CD4-positive, alpha-beta T cell (primary cell): ENCODE measurements around the gene HS6ST3. TPM values are rescaled to one million over a fixed set of nuclear protein-coding genes. Genes with fewer than 3 reads are reported as not detected.
"Not testable (repeated sequence)": the region's sequence is repeated elsewhere in the genome, so short reads cannot be mapped to it uniquely, and the experiment has no call there.

Source experiments
- ATAC-seq: fragments of 200-7000 bp; cut with Tn5 transposase; one replicate; pipeline ENCODE4 v1.10.0; 2022; ENCODE audit warnings: mild to moderate bottlenecking; ENCODE audit not compliant: poor library complexity
- CTCF ChIA-PET: fragments of 350-600 bp; sonication (Branson Sonifier 250); formaldehyde crosslinking; loops from one replicate; lab custom pipeline; 2021; ENCODE audit warnings: antibody characterized with exemption, inconsistent platforms; lab: Charles Lee
- POLR2A ChIA-PET: fragments of 350-600 bp; sonication (Branson Sonifier 250); formaldehyde crosslinking; loops from one replicate; lab custom pipeline; 2021; ENCODE audit warnings: antibody characterized with exemption, inconsistent platforms; lab: Charles Lee
- DNase-seq, 14 experiments: peaks; one replicate each; pipeline ENCODE4 v3.0.0-alpha.2; 2013 to 2020; ENCODE audit warnings: mixed read lengths in 2 of 14
- H3K27ac ChIP-seq, 2 donors: one replicate each; pipeline versions ENCODE4 v1.5.1 to v1.7.0; 2013; ENCODE audit warnings: low read length in 2 of 2, low read depth in 1 of 2, mild to moderate bottlenecking in 1 of 2
- H3K27me3 ChIP-seq, 2 experiments: 1 replicate in 1 of 2; 2 replicates in 1 of 2; pipeline versions ENCODE4 v1.6.1 to v1.7.0; 2013; ENCODE audit warnings: low read length in 2 of 2, control low read depth in 1 of 2, mild to moderate bottlenecking in 1 of 2, moderate library complexity in 1 of 2; ENCODE audit not compliant: insufficient read depth in 2 of 2, control insufficient read depth in 1 of 2
- H3K36me3 ChIP-seq: one replicate; pipeline ENCODE4 v1.6.1; 2013; ENCODE audit warnings: low read length, control low read depth; ENCODE audit not compliant: insufficient read depth
- H3K4me1 ChIP-seq: one replicate; pipeline ENCODE4 v1.6.1; 2013; ENCODE audit warnings: low read length, control low read depth; ENCODE audit not compliant: insufficient read depth
- H3K4me3 ChIP-seq: one replicate; pipeline ENCODE4 v1.5.1; 2013; ENCODE audit warnings: mild to moderate bottlenecking, low read length, moderate library complexity
- H3K9me3 ChIP-seq, 2 experiments: 1 replicate in 1 of 2; 2 replicates in 1 of 2; pipeline versions ENCODE4 v1.6.1 to v1.7.0; 2013; ENCODE audit warnings: low read length in 2 of 2, mild to moderate bottlenecking in 2 of 2, control low read depth in 1 of 2, moderate library complexity in 1 of 2; ENCODE audit not compliant: control insufficient read depth in 1 of 2, insufficient read depth in 1 of 2
- H3K27ac Mint-ChIP-seq: one replicate; pipeline ENCODE4 v1.8.0; 2020; ENCODE audit warnings: mixed read lengths
- H3K27me3 Mint-ChIP-seq: one replicate; pipeline ENCODE4 v1.8.0; 2021; ENCODE audit warnings: mixed read lengths
- H3K36me3 Mint-ChIP-seq: one replicate; pipeline ENCODE4 v1.8.0; 2021; ENCODE audit warnings: low read depth, mixed read lengths
- H3K4me1 Mint-ChIP-seq: one replicate; pipeline ENCODE4 v1.8.0; 2021; ENCODE audit warnings: low read depth, mixed read lengths
- H3K4me3 Mint-ChIP-seq: one replicate; pipeline ENCODE4 v1.8.0; 2020; ENCODE audit warnings: mild to moderate bottlenecking, mixed read lengths
- H3K9me3 Mint-ChIP-seq: one replicate; pipeline ENCODE4 v1.8.0; 2020; ENCODE audit warnings: mixed read lengths
- intact Hi-C, 2 experiments: fragments of 100-400 bp; cut with DNase I in 1 of 2; cut with micrococcal nuclease in 1 of 2; formaldehyde crosslinking; loops; one replicate each; pipeline versions ENCODE4 v1.15.1 to v1.9.0; 2023 to 2025; cut with DNase I, micrococcal nuclease
- total RNA-seq, 174 experiments: library from RNA in 2 of 174; stranded (reverse) in 2 of 174; gene quantifications; one replicate each; pipeline ENCODE4 v1.2.3 and lab custom pipeline; 2021 to 2026
- TF ChIP-seq, protein P1 (sequence below): fragments of 200-600 bp; IDR thresholded peaks from one replicate; pipeline ENCODE4 v1.8.0; 2022; ENCODE audit warnings: antibody characterized with exemption, mild to moderate bottlenecking

Gene HS6ST3
- total RNA-seq, 2 experiments from 2014 or later, result not detected

DNA sequence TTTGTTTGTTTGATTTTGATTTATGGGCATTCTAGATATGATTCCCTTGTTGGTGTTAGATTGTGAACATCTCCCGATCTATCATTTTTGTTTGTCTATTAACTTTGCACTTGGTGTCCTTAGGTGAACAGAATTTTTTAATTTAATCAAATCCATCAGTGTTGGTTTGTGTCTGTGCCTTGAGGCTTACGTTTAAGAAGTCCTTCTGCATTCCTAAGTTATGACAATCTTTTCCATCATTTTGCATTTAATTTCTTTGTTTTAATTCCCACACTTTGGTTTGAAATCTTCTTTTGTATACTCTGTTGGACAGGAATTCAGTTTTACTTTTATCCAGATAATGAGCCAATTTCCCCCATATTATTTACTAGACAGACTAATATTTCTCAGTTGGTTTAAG, 421.7 kb downstream of the HS6ST3 start:
- no peak overlapping the region for H3K4me3 ChIP-seq
- Mint-ChIP-seq H3K9me3 (no peaks in the 10 kb centered on the region), H3K27ac (no peak overlapping the region), H3K4me3 (no peak overlapping the region), H3K4me1 (no peaks in the 10 kb centered on the region), H3K27me3 (no peaks in the 10 kb centered on the region), H3K36me3 (no peaks in the 10 kb centered on the region)
- H3K4me1 ChIP-seq, result no peaks in the 10 kb centered on the region
- ChIA-PET POLR2A (no interaction called here), CTCF (no interaction called here)
- TF ChIP-seq, protein P1, sequence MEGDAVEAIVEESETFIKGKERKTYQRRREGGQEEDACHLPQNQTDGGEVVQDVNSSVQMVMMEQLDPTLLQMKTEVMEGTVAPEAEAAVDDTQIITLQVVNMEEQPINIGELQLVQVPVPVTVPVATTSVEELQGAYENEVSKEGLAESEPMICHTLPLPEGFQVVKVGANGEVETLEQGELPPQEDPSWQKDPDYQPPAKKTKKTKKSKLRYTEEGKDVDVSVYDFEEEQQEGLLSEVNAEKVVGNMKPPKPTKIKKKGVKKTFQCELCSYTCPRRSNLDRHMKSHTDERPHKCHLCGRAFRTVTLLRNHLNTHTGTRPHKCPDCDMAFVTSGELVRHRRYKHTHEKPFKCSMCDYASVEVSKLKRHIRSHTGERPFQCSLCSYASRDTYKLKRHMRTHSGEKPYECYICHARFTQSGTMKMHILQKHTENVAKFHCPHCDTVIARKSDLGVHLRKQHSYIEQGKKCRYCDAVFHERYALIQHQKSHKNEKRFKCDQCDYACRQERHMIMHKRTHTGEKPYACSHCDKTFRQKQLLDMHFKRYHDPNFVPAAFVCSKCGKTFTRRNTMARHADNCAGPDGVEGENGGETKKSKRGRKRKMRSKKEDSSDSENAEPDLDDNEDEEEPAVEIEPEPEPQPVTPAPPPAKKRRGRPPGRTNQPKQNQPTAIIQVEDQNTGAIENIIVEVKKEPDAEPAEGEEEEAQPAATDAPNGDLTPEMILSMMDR, result no peak
- DNase-seq, result no peak
- no peak for ATAC-seq
- H3K9me3 ChIP-seq, result peaks cover 0 to 3% of the 10 kb centered on the region in 2 experiments
- no peaks in the 10 kb centered on the region for H3K27me3 ChIP-seq
- H3K27ac ChIP-seq, result no peak overlapping the region
- intact Hi-C loops, result no loop called here
- no peaks in the 10 kb centered on the region for H3K36me3 ChIP-seq

- H3K4me1 Mint-ChIP-seq, result no peaks in the 10 kb centered on the region
These were observed 429.5 kb downstream of the HS6ST3 start for GRCh38 chr13:96519380-96519779.

GRCh38 chr13:96524398-96525020, 434.6 kb downstream of the HS6ST3 start:
- H3K27me3 Mint-ChIP-seq, intact Hi-C loops, H3K9me3 ChIP-seq, H3K36me3 ChIP-seq, H3K36me3 Mint-ChIP-seq, H3K4me3 Mint-ChIP-seq, DNase-seq, ATAC-seq, POLR2A ChIA-PET, H3K27me3 ChIP-seq, H3K27ac ChIP-seq, H3K27ac Mint-ChIP-seq, H3K4me3 ChIP-seq, H3K4me1 Mint-ChIP-seq, CTCF ChIA-PET, H3K4me1 ChIP-seq: not testable (repeated sequence)
- H3K9me3 Mint-ChIP-seq, result peaks cover 15% of the 10 kb centered on the region

More at GRCh38 chr13:96519380-96519779, 429.5 kb downstream of the HS6ST3 start:
- DNase-seq, result no peak
- Mint-ChIP-seq H3K27ac (no peak overlapping the region), H3K9me3 (peaks cover 16% of the 10 kb centered on the region), H3K27me3 (no peaks in the 10 kb centered on the region), H3K4me3 (no peak overlapping the region), H3K36me3 (no peaks in the 10 kb centered on the region)
- H3K27me3 ChIP-seq, result no peaks in the 10 kb centered on the region
- no peak for ATAC-seq
- ChIA-PET CTCF (no interaction called here), POLR2A (no interaction called here)
- H3K9me3 ChIP-seq, result peaks cover 0 to under 1% of the 10 kb centered on the region in 2 experiments
- H3K4me3 ChIP-seq, result no peak overlapping the region
- no peaks in the 10 kb centered on the region for H3K36me3 ChIP-seq
- intact Hi-C loops, result no loop called here
- H3K4me1 ChIP-seq, result no peaks in the 10 kb centered on the region
- TF ChIP-seq, protein P1, result no peak
- H3K27ac ChIP-seq, result no peak overlapping the region

GRCh38 chr13:96525715-96526114, 435.8 kb downstream of the HS6ST3 start:
- no peak overlapping the region for H3K4me3 ChIP-seq
- Mint-ChIP-seq H3K4me1 (no peaks in the 10 kb centered on the region), H3K27me3 (no peaks in the 10 kb centered on the region), H3K4me3 (no peak overlapping the region), H3K9me3 (peaks cover 15% of the 10 kb centered on the region), H3K36me3 (no peaks in the 10 kb centered on the region), H3K27ac (no peak overlapping the region)
- no peaks in the 10 kb centered on the region for H3K27me3 ChIP-seq
- intact Hi-C loops, result no loop called here
- H3K4me1 ChIP-seq, result no peaks in the 10 kb centered on the region
- peaks cover 0 to 5% of the 10 kb centered on the region in 2 experiments for H3K9me3 ChIP-seq
- ChIA-PET POLR2A (no interaction called here), CTCF (no interaction called here)
- no peak overlapping the region for H3K27ac ChIP-seq
- TF ChIP-seq, protein P1, result no peak
- no peak for DNase-seq
- no peak for ATAC-seq
- H3K36me3 ChIP-seq, result no peaks in the 10 kb centered on the region
